Endometrium (tissue), 2 donors: ENCODE measurements around the gene KARS1.

Experiments
- FAIRE-seq: peaks from 2 replicates; lab custom pipeline; 2012; peaks lifted over from hg19 to GRCh38; lab: Jason Lieb, UNC
- donor health status: control.
- donor health status: control.

Gene KARS1

GRCh38 chr16:75579281-75579834, 68.1 kb downstream of the KARS1 start:
- FAIRE-seq: no peak

GRCh38 chr16:75578725-75579124, 68.7 kb downstream of the KARS1 start:
- no peak for FAIRE-seq

- FAIRE-seq: no peak
Measured at GRCh38 chr16:75578212-75578611, 69.3 kb downstream of the KARS1 start.
